ENCODE data around the gene SSH2. TPM values are rescaled to one million over a fixed set of nuclear protein-coding genes. Genes with fewer than 3 reads are reported as not detected.

The SSH2 gene
- total RNA-seq, 1 experiment from 2014 or later: 8.5 TPM

GRCh38 chr17:29848737-29849136 is 81.3 kb downstream of the SSH2 start:
- H3K79me2 ChIP-seq (ENCODE audit: low read length): no peaks in the 10 kb centered on the region
- no peak overlapping the region for H3K4me2 ChIP-seq (ENCODE audit: low read length)
- no TSS peak for BruUV-seq (replicated peaks)
- DNase-seq: no peak
- H4K20me1 ChIP-seq (ENCODE audit: low read length): no peaks in the 10 kb centered on the region
- no peaks in the 10 kb centered on the region for H3F3A ChIP-seq (ENCODE audit: low read length, unreplicated experiment)
- H3K36me3 ChIP-seq (ENCODE audit: low read depth, low read length): no peaks in the 10 kb centered on the region
- ChIA-PET POLR2A (ENCODE audit: unreplicated experiment) (no interaction called here), CTCF (no interaction called here)
- ATAC-seq: no peak
- H2AFZ ChIP-seq (ENCODE audit: low read length): no peak overlapping the region
- no peak overlapping the region for H3K4me3 ChIP-seq (ENCODE audit: low read length)
- H3K4me1 ChIP-seq (ENCODE audit: insufficient read depth, low read length): no peaks in the 10 kb centered on the region
- TF ChIP-seq CTCF (conservative IDR thresholded peaks at IDR 0.05; ENCODE audit: low read depth, low read length): no peak
- no peak for TF ChIP-seq EZH2 (IDR thresholded peaks at IDR 0.05; ENCODE audit: low read length, unreplicated experiment)
- no peak for TF ChIP-seq EZH2phosphoT487 (IDR thresholded peaks at IDR 0.05; ENCODE audit: borderline replicate concordance, low read length)
- H3K27me3 ChIP-seq (ENCODE audit: low read length): no peaks in the 10 kb centered on the region
- intact Hi-C loops (cut with micrococcal nuclease): no loop called here
- H3K9me2 ChIP-seq (replicated peaks; ENCODE audit: low read length): no peaks in the 10 kb centered on the region
- no peak overlapping the region for H3K27ac ChIP-seq (ENCODE audit: low read length)
- no peaks in the 10 kb centered on the region for H3K9me3 ChIP-seq (ENCODE audit: low read length)
- H3K9ac ChIP-seq (ENCODE audit: low read length): no peak overlapping the region

DNA sequence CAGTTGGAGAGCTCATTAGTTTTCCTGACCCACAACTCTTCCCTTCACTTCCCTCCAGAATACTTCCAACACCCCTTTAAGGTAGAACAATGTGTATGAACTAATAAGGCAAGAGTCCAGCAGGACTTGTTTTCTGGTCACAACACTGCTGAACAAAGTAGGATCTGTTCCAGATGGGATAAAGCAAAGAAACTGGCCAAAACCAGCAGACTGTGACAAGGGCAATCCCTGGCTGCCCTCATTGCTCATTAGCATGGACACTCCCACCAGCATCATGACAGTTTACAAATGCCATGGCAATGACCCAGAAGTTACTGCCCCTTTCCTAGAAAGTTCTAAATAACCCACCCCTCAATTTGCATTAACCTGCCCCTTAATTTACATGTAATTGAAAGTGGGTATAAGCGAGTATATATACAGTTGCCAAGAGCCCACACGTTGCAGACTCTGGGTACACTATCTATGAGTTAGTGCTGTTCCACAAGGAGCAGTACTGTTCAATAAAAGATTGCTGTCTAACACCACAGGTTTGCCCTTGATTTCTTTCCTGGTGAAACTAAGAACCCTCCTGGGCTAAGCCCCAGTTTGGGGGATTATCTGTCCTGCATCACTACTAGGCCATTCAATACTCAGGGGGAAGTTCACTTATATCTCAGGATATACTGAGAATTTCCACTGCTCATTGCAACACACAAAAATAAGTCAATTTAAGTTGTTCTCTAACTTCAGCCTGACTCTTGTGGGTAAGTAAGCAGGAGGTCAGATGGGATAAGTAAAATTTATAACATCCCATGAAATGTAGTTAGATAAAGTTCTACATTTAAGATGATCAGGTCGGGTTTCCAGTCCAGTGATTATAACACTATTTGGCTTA is 82.3 kb downstream of the SSH2 start:
- no peaks in the 10 kb centered on the region for H4K20me1 ChIP-seq (ENCODE audit: low read length)
- H3K4me3 ChIP-seq (ENCODE audit: low read length): no peak overlapping the region
- BruUV-seq (replicated peaks): no TSS peak
- DNase-seq (no peak), ATAC-seq (no peak)
- H3K27ac ChIP-seq (ENCODE audit: low read length): no peak overlapping the region
- ChIA-PET CTCF (no interaction called here), POLR2A (ENCODE audit: unreplicated experiment) (no interaction called here)
- TF ChIP-seq EZH2phosphoT487 (IDR thresholded peaks at IDR 0.05; ENCODE audit: borderline replicate concordance, low read length) (no peak), EZH2 (IDR thresholded peaks at IDR 0.05; ENCODE audit: low read length, unreplicated experiment) (no peak), CTCF (conservative IDR thresholded peaks at IDR 0.05; ENCODE audit: low read depth, low read length) (no peak)
- intact Hi-C loops (cut with micrococcal nuclease): no loop called here
- no peaks in the 10 kb centered on the region for H3K9me3 ChIP-seq (ENCODE audit: low read length)
- no peaks in the 10 kb centered on the region for H3K36me3 ChIP-seq (ENCODE audit: low read depth, low read length)
- H3K27me3 ChIP-seq (ENCODE audit: low read length): no peaks in the 10 kb centered on the region
- no peak overlapping the region for H3K4me2 ChIP-seq (ENCODE audit: low read length)
- H3K9ac ChIP-seq (ENCODE audit: low read length): no peak overlapping the region
- H3K79me2 ChIP-seq (ENCODE audit: low read length): no peaks in the 10 kb centered on the region
- H3F3A ChIP-seq (ENCODE audit: low read length, unreplicated experiment): no peaks in the 10 kb centered on the region
- no peak overlapping the region for H2AFZ ChIP-seq (ENCODE audit: low read length)
- H3K4me1 ChIP-seq (ENCODE audit: insufficient read depth, low read length): no peaks in the 10 kb centered on the region
- H3K9me2 ChIP-seq (replicated peaks; ENCODE audit: low read length): no peaks in the 10 kb centered on the region

DNA sequence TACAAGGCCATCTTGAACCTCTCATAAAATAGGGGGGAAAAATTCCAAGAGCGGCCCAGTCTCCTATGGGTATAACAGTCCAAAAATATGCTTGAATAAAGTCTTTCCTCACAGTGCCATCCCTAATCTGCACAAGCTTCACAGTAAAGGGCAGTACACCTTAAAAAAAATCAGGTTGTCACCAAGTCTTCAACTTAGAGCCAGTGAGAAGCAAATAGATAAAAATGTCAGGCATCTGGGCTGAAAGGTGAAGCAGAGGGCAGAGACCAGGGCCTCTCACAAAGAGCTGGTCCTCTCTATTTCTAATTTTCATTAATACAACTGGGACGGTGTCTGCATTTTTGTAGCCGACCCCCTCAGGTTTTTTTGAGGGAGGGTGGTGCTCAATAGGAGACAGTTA is 82.9 kb downstream of the SSH2 start:
- Histone ChIP-seq H3K79me2 (ENCODE audit: low read length) (no peaks in the 10 kb centered on the region), H3K4me3 (ENCODE audit: low read length) (no peak overlapping the region), H3K4me2 (ENCODE audit: low read length) (no peak overlapping the region), H3K9ac (ENCODE audit: low read length) (no peak overlapping the region), H4K20me1 (ENCODE audit: low read length) (no peaks in the 10 kb centered on the region), H3K27me3 (ENCODE audit: low read length) (no peaks in the 10 kb centered on the region), H3F3A (ENCODE audit: low read length, unreplicated experiment) (no peaks in the 10 kb centered on the region), H3K36me3 (ENCODE audit: low read depth, low read length) (no peaks in the 10 kb centered on the region), H3K9me3 (ENCODE audit: low read length) (no peaks in the 10 kb centered on the region), H2AFZ (ENCODE audit: low read length) (no peak overlapping the region), H3K4me1 (ENCODE audit: insufficient read depth, low read length) (no peaks in the 10 kb centered on the region), H3K9me2 (replicated peaks; ENCODE audit: low read length) (no peaks in the 10 kb centered on the region), H3K27ac (ENCODE audit: low read length) (no peak overlapping the region)
- intact Hi-C loops (cut with micrococcal nuclease): no loop called here
- DNase-seq (no peak), ATAC-seq (no peak)
- ChIA-PET POLR2A (ENCODE audit: unreplicated experiment) (no interaction called here), CTCF (no interaction called here)
- no TSS peak for BruUV-seq (replicated peaks)
- no peak for TF ChIP-seq CTCF (conservative IDR thresholded peaks at IDR 0.05; ENCODE audit: low read depth, low read length)
- TF ChIP-seq EZH2phosphoT487 (IDR thresholded peaks at IDR 0.05; ENCODE audit: borderline replicate concordance, low read length): no peak
- TF ChIP-seq EZH2 (IDR thresholded peaks at IDR 0.05; ENCODE audit: low read length, unreplicated experiment): no peak

All from PC-3 (cell line).